K562 (cell line): ENCODE measurements around the gene CYP1B1. TPM values are rescaled to one million over a fixed set of nuclear protein-coding genes. Genes with fewer than 3 reads are reported as not detected.

ENCODE experiments used
- BACH1 ChIP-seq: fragments of 200-800 bp; sonication (Bioruptor generic); IDR thresholded peaks from 2 replicates; pipeline ENCODE4 v1.6.1; 2016; ENCODE audit warnings: missing genetic modification characterization, missing compliant biosample characterization
- CBX8 ChIP-seq: fragments of 200-600 bp; sonication (generic); IDR thresholded peaks from 2 replicates; pipeline ENCODE4 v1.6.1; 2012; ENCODE audit warnings: borderline replicate concordance, mixed run types, low read depth, mild to moderate bottlenecking, moderate library complexity, mixed read lengths, low read length, control low read depth, inconsistent platforms; ENCODE audit not compliant: poor library complexity, severe bottlenecking; ENCODE audit errors: extremely low read depth
- FOS ChIP-seq: IDR thresholded peaks from 3 replicates; pipeline ENCODE4 v1.6.1; 2011; ENCODE audit not compliant: insufficient read length; ENCODE audit errors: extremely low read depth
- GTF2F1 ChIP-seq: IDR thresholded peaks from 2 replicates; pipeline ENCODE4 v1.6.1; 2011; ENCODE audit warnings: low read depth, low read length, improper control_type of control experiment
- PURB ChIP-seq: sonication (generic); formaldehyde crosslinking; IDR thresholded peaks from 2 replicates; pipeline ENCODE4 v1.9.0; 2021; ENCODE audit warnings: low read depth, mild to moderate bottlenecking, missing genetic modification reagents
- ZBTB1 ChIP-seq: sonication (generic); formaldehyde crosslinking; IDR thresholded peaks from 2 replicates; pipeline ENCODE4 v1.8.1; 2023; ENCODE audit warnings: missing genetic modification reagents, low read depth, mild to moderate bottlenecking, borderline replicate concordance
- ZNF780A ChIP-seq: fragments of 250-450 bp; sonication (Bioruptor Pico); IDR thresholded peaks from 2 replicates; pipeline ENCODE4 v1.5.0; 2021; ENCODE audit warnings: mild to moderate bottlenecking
- polyA plus RNA-seq, 8 experiments: library from polyadenylated mRNA; depleted of rRNA in 4 of 8; stranded (reverse) in 5 of 8; unstranded in 3 of 8; fragments of >200 nt; fragmentation: Nextera tagmentation in 2 of 8; fragmentation: Illumina TruSeq in 1 of 8; extraction: Ambion mirVana in 2 of 8; extraction: Trizol in 1 of 8; gene quantifications; 2 replicates each; pipeline versions ENCODE4 v1.2.1 to v1.2.3, GENCODE V29; 2011 to 2014; ENCODE audit warnings: inconsistent platforms in 1 of 8, missing spikeins in 1 of 8
- total RNA-seq, 7 experiments: library from RNA; depleted of rRNA in 6 of 7; stranded (reverse); fragments of >200 nt in 6 of 7; fragmentation: Illumina TruSeq in 2 of 7; extraction: Trizol in 2 of 7; gene quantifications; 2 replicates each; pipeline versions ENCODE4 v1.2.1 to v1.2.3, GENCODE V29; 2011 to 2021; ENCODE audit warnings: low replicate concordance in 1 of 7
- TF ChIP-seq, protein P1 (sequence below), 3 experiments: IDR thresholded peaks in 2 of 3; conservative IDR thresholded peaks in 1 of 3; 2 replicates each; pipeline ENCODE4 v1.5.1; 2011 to 2012; ENCODE audit warnings: low read length in 3 of 3, mild to moderate bottlenecking in 3 of 3, control low read depth in 2 of 3, improper control_type of control experiment in 1 of 3, inconsistent platforms in 1 of 3, low read depth in 1 of 3, mixed read lengths in 1 of 3, moderate library complexity in 1 of 3; ENCODE audit not compliant: insufficient read depth in 2 of 3
- TF ChIP-seq, protein P2 (sequence below): sonication (generic); formaldehyde crosslinking; IDR thresholded peaks from 2 replicates; pipeline ENCODE4 v1.5.0; 2020; ENCODE audit warnings: missing genetic modification reagents

The CYP1B1 gene
- total and polyA plus RNA-seq, 9 of the 15 experiments (the other 6 are each of a cell fraction or from before 2014, with no cell fraction given), result 0.07 TPM; not detected in 8

DNA sequence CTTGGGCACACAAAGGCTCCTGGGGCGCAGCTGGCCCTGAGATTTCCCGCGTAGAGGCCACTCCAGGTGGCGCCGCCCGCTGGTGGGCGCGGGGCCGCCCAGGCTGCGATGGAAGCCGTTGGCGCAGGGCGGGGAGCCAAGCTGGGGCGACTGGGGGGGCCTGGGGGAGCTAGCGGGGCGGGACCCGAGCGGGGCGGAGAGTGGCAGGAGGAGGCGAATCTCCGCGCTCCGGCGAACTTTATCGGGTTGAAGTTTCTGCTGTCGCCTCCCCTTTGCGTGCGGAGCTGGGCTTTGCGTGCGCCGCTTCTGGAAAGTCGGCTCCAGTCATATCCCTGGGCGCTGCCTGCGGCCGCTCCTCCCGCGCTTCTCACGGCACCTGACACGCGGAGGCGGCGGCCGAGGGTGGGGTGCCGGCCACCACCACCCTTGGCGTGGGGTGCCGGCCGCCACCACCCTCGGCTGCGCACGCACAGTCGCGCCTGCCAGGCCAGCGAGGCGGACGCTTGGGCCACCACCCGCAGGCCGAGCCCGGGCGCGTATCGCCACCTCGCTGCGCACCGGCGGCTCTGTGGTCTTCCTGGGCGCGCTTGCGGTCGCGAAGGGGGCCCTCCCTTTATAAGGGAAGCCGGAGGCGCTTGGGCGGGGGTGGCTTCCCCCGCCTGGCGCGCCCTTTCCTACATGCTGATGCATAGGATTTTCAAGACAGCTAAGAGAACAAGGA is 919 bp upstream of the CYP1B1 start (continued):
- TF ChIP-seq, protein P1, sequence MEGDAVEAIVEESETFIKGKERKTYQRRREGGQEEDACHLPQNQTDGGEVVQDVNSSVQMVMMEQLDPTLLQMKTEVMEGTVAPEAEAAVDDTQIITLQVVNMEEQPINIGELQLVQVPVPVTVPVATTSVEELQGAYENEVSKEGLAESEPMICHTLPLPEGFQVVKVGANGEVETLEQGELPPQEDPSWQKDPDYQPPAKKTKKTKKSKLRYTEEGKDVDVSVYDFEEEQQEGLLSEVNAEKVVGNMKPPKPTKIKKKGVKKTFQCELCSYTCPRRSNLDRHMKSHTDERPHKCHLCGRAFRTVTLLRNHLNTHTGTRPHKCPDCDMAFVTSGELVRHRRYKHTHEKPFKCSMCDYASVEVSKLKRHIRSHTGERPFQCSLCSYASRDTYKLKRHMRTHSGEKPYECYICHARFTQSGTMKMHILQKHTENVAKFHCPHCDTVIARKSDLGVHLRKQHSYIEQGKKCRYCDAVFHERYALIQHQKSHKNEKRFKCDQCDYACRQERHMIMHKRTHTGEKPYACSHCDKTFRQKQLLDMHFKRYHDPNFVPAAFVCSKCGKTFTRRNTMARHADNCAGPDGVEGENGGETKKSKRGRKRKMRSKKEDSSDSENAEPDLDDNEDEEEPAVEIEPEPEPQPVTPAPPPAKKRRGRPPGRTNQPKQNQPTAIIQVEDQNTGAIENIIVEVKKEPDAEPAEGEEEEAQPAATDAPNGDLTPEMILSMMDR (IDR thresholded peaks at IDR 0.05 in 2 of 3, conservative IDR thresholded peaks at IDR 0.05 in 1 of 3; ENCODE audit: insufficient read depth in 2 of 3, low read depth in 1 of 3, low read length in 3 of 3), result 0 out of 6 replicates have a peak, but pooled peaks of 1 of the 3 experiments have one; percentile 11
- no peak for TF ChIP-seq ZNF780A (CRISPR knock-in tag)
- TF ChIP-seq ZBTB1 (CRISPR knock-in tag), result peak; percentile 49; the same call in 1 of the 2 replicates
- TF ChIP-seq, protein P2, sequence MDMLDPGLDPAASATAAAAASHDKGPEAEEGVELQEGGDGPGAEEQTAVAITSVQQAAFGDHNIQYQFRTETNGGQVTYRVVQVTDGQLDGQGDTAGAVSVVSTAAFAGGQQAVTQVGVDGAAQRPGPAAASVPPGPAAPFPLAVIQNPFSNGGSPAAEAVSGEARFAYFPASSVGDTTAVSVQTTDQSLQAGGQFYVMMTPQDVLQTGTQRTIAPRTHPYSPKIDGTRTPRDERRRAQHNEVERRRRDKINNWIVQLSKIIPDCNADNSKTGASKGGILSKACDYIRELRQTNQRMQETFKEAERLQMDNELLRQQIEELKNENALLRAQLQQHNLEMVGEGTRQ (CRISPR knock-in tag), result no peak
- TF ChIP-seq BACH1 (tag), result no peak
- no peak for TF ChIP-seq FOS
- no peak for TF ChIP-seq GTF2F1
- TF ChIP-seq CBX8, result no peak
- no peak for TF ChIP-seq PURB
- TF ChIP-seq, all 486 proteins: peak for 6
